G401.6 (cell line): ENCODE data around the gene CDK5R1.

Experiments
- FAIRE-seq: peaks from 2 replicates; lab custom pipeline; 2012; peaks lifted over from hg19 to GRCh38; lab: Jason Lieb, UNC

Gene CDK5R1

GRCh38 chr17:32493571-32493970, 6.8 kb downstream of the CDK5R1 start:
- FAIRE-seq = no peak

GRCh38 chr17:32493976-32494513, 7.3 kb downstream of the CDK5R1 start:
- FAIRE-seq = no peak

DNA sequence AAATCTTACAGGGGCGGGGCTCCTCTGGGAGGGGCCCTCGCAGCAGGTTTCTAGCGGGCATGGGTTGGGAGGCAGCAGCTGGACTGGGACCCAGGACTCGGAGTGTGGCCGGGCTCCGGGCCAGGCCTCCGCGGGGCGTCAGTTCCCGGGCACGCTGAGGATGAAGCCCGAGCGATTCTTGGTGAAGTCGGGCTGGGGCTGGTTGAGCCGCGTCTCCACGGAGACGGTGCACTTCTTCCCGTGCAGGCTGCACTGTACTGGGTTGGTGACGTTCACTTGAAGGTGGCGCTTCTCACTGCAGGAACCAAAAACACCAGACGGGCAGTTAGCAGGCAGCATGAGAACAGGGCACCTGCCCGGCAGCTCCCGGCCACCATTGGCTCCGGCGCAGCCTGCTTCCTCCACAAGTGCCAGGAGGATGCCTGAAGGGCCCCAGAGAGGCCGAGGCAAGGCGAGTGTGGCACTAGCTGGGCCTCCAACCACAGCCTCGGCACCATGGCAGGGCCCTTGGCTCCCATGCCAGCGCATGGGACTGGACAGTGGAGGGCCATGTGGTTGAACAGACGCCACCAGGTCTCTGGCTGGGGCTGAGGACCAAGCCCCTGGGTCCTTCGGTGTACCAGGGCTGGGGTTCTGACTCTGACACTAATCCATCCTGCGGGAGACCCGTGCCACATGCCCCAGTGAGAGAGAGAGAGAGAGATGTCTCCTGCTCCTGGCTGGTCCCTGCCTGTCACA, 8.0 kb downstream of the CDK5R1 start:
- no peak for FAIRE-seq

- FAIRE-seq = no peak
Observed at GRCh38 chr17:32495359-32496231, 8.8 kb downstream of the CDK5R1 start.

DNA sequence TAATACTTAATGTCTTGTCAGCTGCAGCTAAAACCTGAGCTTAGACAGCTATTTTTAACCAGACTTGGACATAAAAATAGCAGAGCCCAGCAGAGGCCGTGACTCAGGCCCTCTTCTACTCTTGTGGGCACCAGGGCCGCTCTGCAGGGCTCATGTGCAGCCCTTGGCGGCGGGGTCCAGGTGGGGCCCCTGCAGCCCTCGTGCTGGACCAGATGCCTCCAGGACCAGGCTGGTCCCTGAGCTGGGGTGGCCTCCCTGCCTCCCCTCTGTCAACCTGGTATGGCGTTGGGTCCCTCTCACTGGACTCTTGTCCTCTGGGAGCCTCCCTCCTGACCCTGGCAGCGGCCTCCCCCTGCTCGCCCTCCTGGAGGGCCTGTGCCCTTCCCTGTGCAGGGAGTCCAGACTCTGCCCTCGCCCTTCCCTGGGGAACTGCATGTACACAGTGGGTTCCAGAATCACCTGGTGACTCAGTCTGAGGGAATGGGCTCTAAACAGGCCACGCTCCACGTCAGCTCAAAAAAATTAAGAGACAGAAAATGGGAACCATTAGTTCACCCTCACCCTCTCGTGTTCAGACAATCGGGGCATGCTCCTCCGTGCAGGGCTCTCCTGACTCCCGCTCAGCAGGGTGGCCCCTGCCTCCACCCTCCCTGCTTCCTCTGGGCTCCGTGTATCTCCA, 9.7 kb downstream of the CDK5R1 start:
- FAIRE-seq = no peak

DNA sequence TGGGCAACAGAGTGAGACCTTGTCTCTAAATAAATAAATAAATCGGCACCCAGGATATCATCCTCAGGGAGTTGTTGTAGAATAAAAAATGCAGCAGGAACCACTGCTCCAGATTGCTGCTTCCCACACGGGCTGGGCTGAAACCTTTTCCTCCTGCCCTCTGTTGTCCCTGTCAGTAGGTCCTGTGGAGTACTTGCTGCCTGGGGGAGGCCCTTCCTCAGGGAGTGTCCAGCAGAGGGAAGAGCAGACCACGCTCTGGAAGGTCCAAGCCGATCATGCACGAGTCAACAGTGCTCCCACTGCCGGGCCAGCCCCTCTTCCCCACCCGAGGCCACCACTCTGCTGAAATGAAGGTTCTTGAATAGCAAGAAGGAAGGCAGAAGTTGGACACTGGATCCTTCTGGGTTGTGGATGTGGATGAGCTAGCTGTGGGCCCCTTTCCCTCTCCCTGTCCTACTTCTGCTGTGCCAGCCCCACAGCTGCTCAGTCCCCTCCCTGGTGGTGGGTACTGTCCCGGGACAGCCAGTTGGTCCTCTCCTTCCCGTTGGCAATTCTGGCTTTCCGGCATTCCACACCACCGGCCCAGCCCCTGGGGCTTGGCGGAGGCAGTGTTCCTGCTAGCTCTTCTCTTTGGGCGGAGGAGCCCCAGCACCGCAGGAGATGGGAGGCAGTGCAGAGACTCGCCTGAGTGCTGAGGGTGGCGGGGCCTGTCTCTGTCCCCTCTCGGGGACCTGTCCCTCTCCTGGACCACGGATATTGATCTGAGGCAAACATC, 10.8 kb downstream of the CDK5R1 start:
- FAIRE-seq = no peak

GRCh38 chr17:32498391-32498790, 11.6 kb downstream of the CDK5R1 start:
- no peak for FAIRE-seq

DNA sequence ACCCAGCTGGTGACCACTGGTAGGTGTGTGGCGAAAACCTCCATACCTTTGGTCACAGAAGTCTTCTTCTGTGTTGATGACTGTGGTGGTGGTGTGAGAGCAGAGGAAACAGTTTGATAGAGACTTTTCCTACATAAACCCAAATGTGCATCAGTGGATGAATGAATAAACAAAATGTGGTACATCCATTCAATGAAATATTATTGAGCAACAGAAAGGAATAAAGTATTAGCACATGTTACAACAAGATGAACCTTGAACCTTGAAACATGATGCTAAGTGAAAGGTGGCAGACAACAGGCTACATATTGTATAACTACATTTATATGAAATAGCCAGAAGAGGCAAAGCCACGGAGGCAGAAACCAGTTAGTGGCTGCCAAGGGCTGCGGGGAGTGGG, 15.2 kb downstream of the CDK5R1 start:
- no peak for FAIRE-seq

DNA sequence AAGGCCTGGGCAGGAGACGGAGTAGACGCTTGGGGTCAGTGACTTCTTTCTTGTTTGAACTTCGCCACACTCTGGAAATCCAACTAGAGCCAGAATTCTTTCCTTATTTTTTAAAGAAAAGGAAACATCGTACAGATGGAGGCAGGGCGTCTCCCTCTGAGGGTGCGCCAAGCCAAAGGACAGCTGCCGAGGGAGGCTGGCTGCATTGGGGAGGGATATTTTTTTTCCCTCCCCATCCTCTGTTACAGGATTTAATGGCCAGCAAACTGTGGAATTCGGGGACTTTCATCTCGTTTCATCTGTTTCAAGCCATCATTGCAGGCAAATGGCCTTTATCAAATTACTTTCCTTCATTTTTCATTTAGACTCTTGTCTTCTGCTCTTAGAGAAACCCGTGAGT, 15.9 kb downstream of the CDK5R1 start:
- no peak for FAIRE-seq

- FAIRE-seq = no peak
Observed at GRCh38 chr17:32503251-32504165, 16.7 kb downstream of the CDK5R1 start.

DNA sequence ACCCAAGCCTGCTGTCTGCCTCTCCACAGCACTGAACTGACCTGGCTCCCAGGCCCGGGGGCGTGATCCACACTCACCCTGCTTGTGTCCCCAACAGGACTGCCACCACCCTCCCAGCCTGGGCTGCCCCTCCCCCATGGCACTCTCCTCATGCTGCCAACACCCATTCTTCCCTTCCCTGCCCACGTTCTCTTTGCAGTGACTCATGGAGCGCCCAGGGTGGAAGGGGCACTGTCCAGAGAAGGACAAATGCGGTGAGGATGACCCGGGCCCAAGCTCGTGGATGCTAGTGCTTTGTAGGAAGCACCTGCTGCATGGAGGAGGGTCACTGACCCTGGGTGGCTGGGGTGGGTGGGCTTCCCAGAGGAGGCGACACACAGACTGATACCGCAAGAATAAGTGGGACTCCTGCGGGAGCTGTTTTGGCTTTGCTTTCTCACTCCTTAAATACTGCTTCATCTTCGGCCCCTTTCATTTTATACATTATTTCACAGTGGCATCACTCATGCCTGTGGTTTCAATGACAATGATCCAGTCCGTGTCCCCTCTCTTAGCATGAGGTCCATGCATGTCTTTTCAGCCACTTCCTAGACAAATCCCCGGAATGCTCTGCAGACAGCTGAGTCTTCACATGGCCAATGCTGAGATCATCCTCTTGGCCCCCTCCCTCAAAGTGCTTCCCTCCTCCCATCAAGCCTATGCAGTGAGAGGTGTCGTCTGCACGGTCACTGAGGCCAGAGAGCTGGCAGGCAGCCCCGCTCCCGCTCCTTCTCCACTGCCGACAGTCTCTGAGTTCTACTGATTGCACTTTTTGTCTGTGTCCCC, 17.6 kb downstream of the CDK5R1 start:
- FAIRE-seq = no peak

DNA sequence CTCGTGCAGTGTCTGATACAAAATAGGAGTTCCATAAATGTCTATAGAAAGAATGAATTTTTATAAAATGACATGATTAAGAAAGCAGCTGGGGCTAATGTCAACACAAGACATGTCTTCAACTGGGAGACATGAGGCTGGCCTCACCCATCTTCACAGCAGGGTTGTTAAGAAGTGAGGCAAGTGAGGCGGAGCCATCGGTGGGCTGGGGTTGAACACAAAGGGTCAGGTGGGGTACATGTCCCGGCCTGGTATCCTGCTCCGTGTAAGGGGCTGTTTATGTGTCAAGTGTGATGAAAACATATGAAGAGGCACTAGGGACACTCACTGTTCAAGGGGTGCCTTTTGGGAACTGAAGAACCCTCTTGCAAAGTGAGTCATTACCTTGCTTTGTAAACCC, 22.1 kb downstream of the CDK5R1 start:
- FAIRE-seq = no peak

GRCh38 chr17:32510466-32510865, 23.7 kb downstream of the CDK5R1 start:
- no peak for FAIRE-seq

GRCh38 chr17:32512328-32512727, 25.5 kb downstream of the CDK5R1 start:
- FAIRE-seq = no peak

DNA sequence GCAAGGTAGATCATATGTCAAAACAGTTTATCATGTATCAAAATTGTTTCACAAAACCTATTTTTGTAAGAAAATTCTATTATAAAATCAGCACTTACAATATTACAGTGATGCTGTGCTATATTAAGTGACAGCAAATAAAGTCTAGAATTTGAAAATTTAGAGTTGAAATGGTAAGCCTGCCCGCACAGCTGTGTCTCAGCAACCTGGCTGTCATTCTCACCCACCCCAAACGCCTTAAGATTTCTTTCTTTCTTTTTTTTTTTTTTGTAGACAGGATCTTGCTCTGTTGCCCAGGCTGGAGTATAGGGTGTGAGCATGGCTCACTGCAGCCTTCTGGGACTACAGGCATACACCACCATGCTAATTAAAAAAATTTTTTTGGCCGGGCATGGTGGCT, 26.8 kb downstream of the CDK5R1 start:
- no peak for FAIRE-seq

- FAIRE-seq = no peak
Observed at GRCh38 chr17:32514606-32515005, 27.8 kb downstream of the CDK5R1 start.

- no peak for FAIRE-seq
Observed at GRCh38 chr17:32515677-32516383, 29.0 kb downstream of the CDK5R1 start.

GRCh38 chr17:32516450-32516849, 29.7 kb downstream of the CDK5R1 start:
- FAIRE-seq = no peak
